Measurements from ENCODE around the gene RPS15. TPM values are rescaled to one million over a fixed set of nuclear protein-coding genes. Genes with fewer than 3 reads are reported as not detected.

Gene RPS15
- total and polyA plus RNA-seq, 9 of the 15 experiments (the other 6 are each of a cell fraction or from before 2014, with no cell fraction given), result 605 to 2,791 (median 957) TPM

- ATAC-seq (no peak), DNase-seq (ENCODE audit: extremely low read depth in 1 of 4, low spot score in 3 of 4) (no peak), FAIRE-seq (no peak)
- Histone ChIP-seq H3K4me3 (no peak overlapping the region), H3K79me2 (ENCODE audit: control insufficient read depth, insufficient read depth, low read length) (peaks cover under 1% of the 10 kb centered on the region; the same call in 2 of the 3 replicates), H3K27ac (ENCODE audit: extremely low read depth, low read depth, low read length) (no peak overlapping the region), H4K20me1 (replicated peaks; ENCODE audit: control insufficient read depth, insufficient read depth, low read length) (no peaks in the 10 kb centered on the region), H3K36me3 (ENCODE audit: control insufficient read depth, insufficient read depth, low read length) (no peaks in the 10 kb centered on the region), H3K9me3 (replicated peaks; ENCODE audit: control insufficient read depth, insufficient read depth, low read depth, low read length) (no peaks in the 10 kb centered on the region), H3K27me3 (ENCODE audit: control insufficient read depth in 2 of 2, insufficient read depth in 2 of 2, low read length in 2 of 2) (no peaks in the 10 kb centered on the region), H2AFZ (ENCODE audit: low read depth, low read length) (no peak overlapping the region), H3K4me2 (ENCODE audit: insufficient read depth, low read length) (no peak overlapping the region), H3K9ac (ENCODE audit: insufficient read depth in 1 of 2, low read depth in 2 of 2, low read length in 2 of 2) (no peak overlapping the region), H3K9me1 (ENCODE audit: control insufficient read depth, insufficient read depth, low read length) (no peaks in the 10 kb centered on the region), H3K4me1 (replicated peaks in 1 of 2; ENCODE audit: control insufficient read depth in 2 of 2, insufficient read depth in 2 of 2, low read length in 2 of 2) (peaks cover 0 to 64% of the 10 kb centered on the region in 2 experiments; a peak in 4 of 5 replicates)
- ChIA-PET CTCF (ENCODE audit: low intra/inter-chr PET ratio) (interaction anchor here (0.6 kb wide), 1 partner anchor 11 kb away, joined by 3 read pairs; no protein-coding TSS in a partner anchor), POLR2A (no interaction called here)
- WGBS (ENCODE audit: insufficient coverage, low coverage, missing lambda C conversion rate), result 65% methylated on average over 9 of the region's 23 CpGs
- intact Hi-C loops (cut with micrococcal nuclease), result no loop called here
- TF ChIP-seq ZNF707 (CRISPR knock-in tag; conservative IDR thresholded peaks at IDR 0.05), result no peak
- no peak for TF ChIP-seq JUND (IDR thresholded peaks at IDR 0.05; ENCODE audit: borderline replicate concordance, low read depth, low read length)
- no peak for TF ChIP-seq JUND (tag; IDR thresholded peaks at IDR 0.05; ENCODE audit: borderline replicate concordance, low read depth, low read length)
- TF ChIP-seq POLR2G (IDR thresholded peaks at IDR 0.05; ENCODE audit: low read depth, low read length), result no peak
- TF ChIP-seq ZNF699 (CRISPR knock-in tag; IDR thresholded peaks at IDR 0.05; ENCODE audit: insufficient replicate concordance), result no peak
- TF ChIP-seq JUN (IDR thresholded peaks at IDR 0.05; ENCODE audit: borderline replicate concordance, low read depth, low read length), result no peak
- no peak for TF ChIP-seq JUN (CRISPR knock-in tag; IDR thresholded peaks at IDR 0.05; ENCODE audit: borderline replicate concordance)
- TF ChIP-seq GABPA (tag; conservative IDR thresholded peaks at IDR 0.05; ENCODE audit: low read depth), result no peak
- TF ChIP-seq NFE2L1 (tag; IDR thresholded peaks at IDR 0.05; ENCODE audit: borderline replicate concordance, low read depth), result no peak
- no peak for TF ChIP-seq HDAC8 (tag; IDR thresholded peaks at IDR 0.05)
- no peak for TF ChIP-seq CC2D1A (IDR thresholded peaks at IDR 0.05)
- no peak for TF ChIP-seq NUFIP1 (IDR thresholded peaks at IDR 0.05; ENCODE audit: partially characterized antibody)
- no peak for TF ChIP-seq SRSF7 (optimal IDR thresholded peaks at IDR 0.05; ENCODE audit: low read depth, low read length)
- no peak for TF ChIP-seq PTTG1 (tag; IDR thresholded peaks at IDR 0.05; ENCODE audit: low read depth)
- no peak for TF ChIP-seq CHD2 (IDR thresholded peaks at IDR 0.05; ENCODE audit: low read depth, low read length)
- TF ChIP-seq ILF3 (IDR thresholded peaks at IDR 0.05; ENCODE audit: borderline replicate concordance), result no peak
- TF ChIP-seq CHD4 (IDR thresholded peaks at IDR 0.05; ENCODE audit: insufficient read depth, insufficient replicate concordance, low read depth, low read length, poor library complexity, severe bottlenecking), result no peak
- TF ChIP-seq GTF3C2 (IDR thresholded peaks at IDR 0.05; ENCODE audit: borderline replicate concordance, extremely low read depth, insufficient read length), result no peak
- no peak for TF ChIP-seq ZFX (CRISPR knock-in tag; IDR thresholded peaks at IDR 0.05)
- BruUV-seq (replicated peaks), result no TSS peak
- in situ Hi-C loops (cut with MboI), result no loop called here
Observed at GRCh38 chr19:1483979-1484428, 45.8 kb downstream of the RPS15 start.

Measured in K562 (cell line).